Measurements from ENCODE around the gene VPS26B.
"Not testable (repeated sequence)": the region's sequence is repeated elsewhere in the genome, so short reads cannot be mapped to it uniquely, and the experiment has no call there.

VPS26B gene

GRCh38 chr11:134223836-134224709 is at the start of gene VPS26B, which contains the start of gene NCAPD3:
Gene VPS26B, plus strand, starts transcription at chr11:134224671. Its CDS starts 452 bp downstream, at chr11:134225123.
Gene NCAPD3, minus strand, starts transcription at chr11:134223967. Its CDS starts 41 bp downstream, at chr11:134223926.
- peak; percentile 94 for DNase-seq

- DNase-seq, result no peak
Measured at GRCh38 chr11:134176284-134176683, 48.2 kb upstream of the VPS26B start.

- DNase-seq, result no peak
Measured at GRCh38 chr11:134178032-134178674, 46.3 kb upstream of the VPS26B start.

- no peak for DNase-seq
Measured at GRCh38 chr11:134181707-134182106, 42.8 kb upstream of the VPS26B start.

GRCh38 chr11:134188092-134188491 is 36.4 kb upstream of the VPS26B start:
- not testable (repeated sequence) for DNase-seq

GRCh38 chr11:134196756-134197155 is 27.7 kb upstream of the VPS26B start:
- DNase-seq, result no peak

GRCh38 chr11:134199531-134199930 is 24.9 kb upstream of the VPS26B start:
- no peak for DNase-seq

GRCh38 chr11:134200688-134201087 is 23.8 kb upstream of the VPS26B start:
- no peak for DNase-seq

GRCh38 chr11:134202661-134203060 is 21.8 kb upstream of the VPS26B start:
- DNase-seq, result no peak

- DNase-seq, result no peak
Measured at GRCh38 chr11:134205729-134206128, 18.7 kb upstream of the VPS26B start.

GRCh38 chr11:134206185-134206584 is 18.3 kb upstream of the VPS26B start:
- DNase-seq, result no peak

- DNase-seq, result peak; percentile 65
Measured at GRCh38 chr11:134207538-134208239, 16.8 kb upstream of the VPS26B start.

GRCh38 chr11:134215836-134216235 is 8.6 kb upstream of the VPS26B start:
- DNase-seq, result no peak

- DNase-seq, result no peak
Measured at GRCh38 chr11:134216816-134217215, 7.7 kb upstream of the VPS26B start.

GRCh38 chr11:134223121-134223520 is 1.4 kb upstream of the VPS26B start:
- DNase-seq, result no peak

GRCh38 chr11:134224710-134225664 is 516 bp downstream of the VPS26B start:
- DNase-seq, result peak; percentile 41

GRCh38 chr11:134226806-134227325 is 2.4 kb downstream of the VPS26B start:
- DNase-seq, result no peak

GRCh38 chr11:134228625-134229024 is 4.2 kb downstream of the VPS26B start:
- peak; percentile 46 for DNase-seq

GRCh38 chr11:134229126-134229790 is 4.8 kb downstream of the VPS26B start:
- DNase-seq, result no peak

- no peak for DNase-seq
Measured at GRCh38 chr11:134230339-134230738, 5.9 kb downstream of the VPS26B start.

GRCh38 chr11:134231958-134232659 is 7.6 kb downstream of the VPS26B start:
- no peak for DNase-seq
